ENCODE measurements around the gene ABRAXAS1. TPM values are rescaled to one million over a fixed set of nuclear protein-coding genes. Genes with fewer than 3 reads are reported as not detected.

Gene ABRAXAS1
- total and polyA plus RNA-seq, 2 of the 13 experiments (the other 11 are each of a cell fraction or from before 2014, with no cell fraction given) = 14.1 to 14.7 TPM

GRCh38 chr4:83504996-83505395 is 20.1 kb upstream of the ABRAXAS1 start:
- H3K9ac ChIP-seq (ENCODE audit: insufficient read depth, low read depth, low read length) = no peak overlapping the region
- H3K4me2 ChIP-seq (ENCODE audit: low read depth, low read length) = no peak overlapping the region
- no TSS peak for BruUV-seq (replicated peaks)
- intact Hi-C loops (cut with micrococcal nuclease; ENCODE audit: unreplicated experiment) (no loop called here), in situ Hi-C loops (cut with HindIII; ENCODE audit: extremely low pct_ligation_motif_present, low pct_unique_long_range_greater_than_20kb) (no loop called here)
- H3K27me3 ChIP-seq (ENCODE audit: control insufficient read depth in 1 of 2, insufficient read depth in 2 of 2, low read length in 2 of 2) = peaks cover 0 to 5% of the 10 kb centered on the region in 2 experiments; a peak in 2 of 5 replicates
- ChIA-PET CTCF (ENCODE audit: low intra/inter-chr PET ratio, low total read pairs) (no interaction called here), POLR2A (no interaction called here)
- ATAC-seq (no peak), FAIRE-seq (no peak), DNase-seq (ENCODE audit: low spot score) (no peak)
- H3K36me3 ChIP-seq (replicated peaks in 1 of 2; ENCODE audit: control insufficient read depth in 1 of 2, insufficient read depth in 2 of 2, low read length in 2 of 2) = no peaks in the 10 kb centered on the region
- H3K4me1 ChIP-seq (ENCODE audit: insufficient read depth, low read length) = no peaks in the 10 kb centered on the region
- no peak for TF ChIP-seq GPN1 (CRISPR knock-in tag; IDR thresholded peaks at IDR 0.05; ENCODE audit: borderline replicate concordance)
- TF ChIP-seq KDM1A (CRISPR knock-in tag; IDR thresholded peaks at IDR 0.05) = no peak
- TF ChIP-seq, protein P1, sequence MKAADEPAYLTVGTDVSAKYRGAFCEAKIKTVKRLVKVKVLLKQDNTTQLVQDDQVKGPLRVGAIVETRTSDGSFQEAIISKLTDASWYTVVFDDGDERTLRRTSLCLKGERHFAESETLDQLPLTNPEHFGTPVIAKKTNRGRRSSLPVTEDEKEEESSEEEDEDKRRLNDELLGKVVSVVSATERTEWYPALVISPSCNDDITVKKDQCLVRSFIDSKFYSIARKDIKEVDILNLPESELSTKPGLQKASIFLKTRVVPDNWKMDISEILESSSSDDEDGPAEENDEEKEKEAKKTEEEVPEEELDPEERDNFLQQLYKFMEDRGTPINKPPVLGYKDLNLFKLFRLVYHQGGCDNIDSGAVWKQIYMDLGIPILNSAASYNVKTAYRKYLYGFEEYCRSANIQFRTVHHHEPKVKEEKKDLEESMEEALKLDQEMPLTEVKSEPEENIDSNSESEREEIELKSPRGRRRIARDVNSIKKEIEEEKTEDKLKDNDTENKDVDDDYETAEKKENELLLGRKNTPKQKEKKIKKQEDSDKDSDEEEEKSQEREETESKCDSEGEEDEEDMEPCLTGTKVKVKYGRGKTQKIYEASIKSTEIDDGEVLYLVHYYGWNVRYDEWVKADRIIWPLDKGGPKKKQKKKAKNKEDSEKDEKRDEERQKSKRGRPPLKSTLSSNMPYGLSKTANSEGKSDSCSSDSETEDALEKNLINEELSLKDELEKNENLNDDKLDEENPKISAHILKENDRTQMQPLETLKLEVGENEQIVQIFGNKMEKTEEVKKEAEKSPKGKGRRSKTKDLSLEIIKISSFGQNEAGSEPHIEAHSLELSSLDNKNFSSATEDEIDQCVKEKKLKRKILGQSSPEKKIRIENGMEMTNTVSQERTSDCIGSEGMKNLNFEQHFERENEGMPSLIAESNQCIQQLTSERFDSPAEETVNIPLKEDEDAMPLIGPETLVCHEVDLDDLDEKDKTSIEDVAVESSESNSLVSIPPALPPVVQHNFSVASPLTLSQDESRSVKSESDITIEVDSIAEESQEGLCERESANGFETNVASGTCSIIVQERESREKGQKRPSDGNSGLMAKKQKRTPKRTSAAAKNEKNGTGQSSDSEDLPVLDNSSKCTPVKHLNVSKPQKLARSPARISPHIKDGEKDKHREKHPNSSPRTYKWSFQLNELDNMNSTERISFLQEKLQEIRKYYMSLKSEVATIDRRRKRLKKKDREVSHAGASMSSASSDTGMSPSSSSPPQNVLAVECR (CRISPR knock-in tag; IDR thresholded peaks at IDR 0.05; ENCODE audit: borderline replicate concordance) = no peak
- TF ChIP-seq, protein P2, sequence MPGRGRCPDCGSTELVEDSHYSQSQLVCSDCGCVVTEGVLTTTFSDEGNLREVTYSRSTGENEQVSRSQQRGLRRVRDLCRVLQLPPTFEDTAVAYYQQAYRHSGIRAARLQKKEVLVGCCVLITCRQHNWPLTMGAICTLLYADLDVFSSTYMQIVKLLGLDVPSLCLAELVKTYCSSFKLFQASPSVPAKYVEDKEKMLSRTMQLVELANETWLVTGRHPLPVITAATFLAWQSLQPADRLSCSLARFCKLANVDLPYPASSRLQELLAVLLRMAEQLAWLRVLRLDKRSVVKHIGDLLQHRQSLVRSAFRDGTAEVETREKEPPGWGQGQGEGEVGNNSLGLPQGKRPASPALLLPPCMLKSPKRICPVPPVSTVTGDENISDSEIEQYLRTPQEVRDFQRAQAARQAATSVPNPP (CRISPR knock-in tag; IDR thresholded peaks at IDR 0.05) = no peak
- TF ChIP-seq ZNF740 (CRISPR knock-in tag; IDR thresholded peaks at IDR 0.05) = no peak
- TF ChIP-seq ZNF331 (CRISPR knock-in tag; IDR thresholded peaks at IDR 0.05) = no peak
- TF ChIP-seq GLI4 (CRISPR knock-in tag; IDR thresholded peaks at IDR 0.05; ENCODE audit: borderline replicate concordance) = no peak
- TF ChIP-seq TBX2 (CRISPR knock-in tag; IDR thresholded peaks at IDR 0.05; ENCODE audit: borderline replicate concordance) = no peak
- no peak for TF ChIP-seq ZNF3 (CRISPR knock-in tag; IDR thresholded peaks at IDR 0.05)
- TF ChIP-seq KAT8 (CRISPR knock-in tag; IDR thresholded peaks at IDR 0.05) = no peak
- TF ChIP-seq ZNF749 (CRISPR knock-in tag; IDR thresholded peaks at IDR 0.05; ENCODE audit: borderline replicate concordance) = no peak
- no peak overlapping the region for H3K4me3 ChIP-seq (replicated peaks in 1 of 3; ENCODE audit: insufficient read depth in 1 of 3, low read depth in 2 of 3, low read length in 3 of 3)
- no peak overlapping the region for H2AFZ ChIP-seq (ENCODE audit: low read length)
- no peaks in the 10 kb centered on the region for H3K9me3 ChIP-seq (ENCODE audit: low read length)
- H4K20me1 ChIP-seq (ENCODE audit: insufficient read depth, low read length) = no peaks in the 10 kb centered on the region
- H3K27ac ChIP-seq (ENCODE audit: extremely low read length, insufficient read depth, low read length) = no peak overlapping the region
- WGBS (ENCODE audit: low lambda C conversion rate) = 80% methylated on average over 10 of the region's 10 CpGs
- H3K79me2 ChIP-seq (ENCODE audit: insufficient read depth, low read length) = no peaks in the 10 kb centered on the region

Measured in HepG2 (cell line).